Epithelial cell of proximal tubule (primary cell): Measurements from ENCODE around the gene C22orf39. TPM values are rescaled to one million over a fixed set of nuclear protein-coding genes. Genes with fewer than 3 reads are reported as not detected.

Experiments
- DNase-seq: peaks from one replicate; pipeline ENCODE4 v3.0.0-alpha.2; 2011; ENCODE audit warnings: low read depth
- H3K4me3 ChIP-seq: 2 replicates; pipeline ENCODE4 v1.5.1; 2011; ENCODE audit warnings: low read depth, mild to moderate bottlenecking, low read length
- total RNA-seq: library from RNA; depleted of rRNA; stranded (reverse); fragments of >200 nt; gene quantifications from 2 replicates; pipeline ENCODE4 v1.2.3, GENCODE V29; 2015
- TF ChIP-seq, protein P1 (sequence below): conservative IDR thresholded peaks from 2 replicates; pipeline ENCODE4 v1.5.1; 2012; ENCODE audit warnings: low read depth, mild to moderate bottlenecking, low read length

The C22orf39 gene
- total RNA-seq, 1 donor from 2014 or later = 40.3 TPM

DNA sequence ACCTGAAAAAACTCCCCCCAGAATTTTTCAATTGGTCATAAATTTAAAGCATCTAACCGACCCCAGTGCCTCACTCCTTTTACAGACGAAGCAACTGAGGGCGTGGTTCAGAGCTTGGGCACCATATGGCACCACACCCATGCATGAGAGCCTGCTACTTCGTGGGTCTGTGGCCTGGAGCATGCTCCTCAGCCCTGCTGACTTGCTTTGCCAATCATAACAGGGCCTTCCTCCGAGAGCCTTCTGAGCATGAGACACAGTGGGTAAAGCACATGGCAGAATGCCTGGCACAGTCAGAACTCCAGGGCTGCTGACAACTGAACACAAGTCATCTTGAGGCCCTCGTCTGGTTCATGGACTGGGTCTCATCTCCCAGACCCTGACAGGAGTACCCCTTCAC is 49.3 kb downstream of the C22orf39 start:
- no peak for DNase-seq
- no peak overlapping the region for H3K4me3 ChIP-seq
- TF ChIP-seq, protein P1, sequence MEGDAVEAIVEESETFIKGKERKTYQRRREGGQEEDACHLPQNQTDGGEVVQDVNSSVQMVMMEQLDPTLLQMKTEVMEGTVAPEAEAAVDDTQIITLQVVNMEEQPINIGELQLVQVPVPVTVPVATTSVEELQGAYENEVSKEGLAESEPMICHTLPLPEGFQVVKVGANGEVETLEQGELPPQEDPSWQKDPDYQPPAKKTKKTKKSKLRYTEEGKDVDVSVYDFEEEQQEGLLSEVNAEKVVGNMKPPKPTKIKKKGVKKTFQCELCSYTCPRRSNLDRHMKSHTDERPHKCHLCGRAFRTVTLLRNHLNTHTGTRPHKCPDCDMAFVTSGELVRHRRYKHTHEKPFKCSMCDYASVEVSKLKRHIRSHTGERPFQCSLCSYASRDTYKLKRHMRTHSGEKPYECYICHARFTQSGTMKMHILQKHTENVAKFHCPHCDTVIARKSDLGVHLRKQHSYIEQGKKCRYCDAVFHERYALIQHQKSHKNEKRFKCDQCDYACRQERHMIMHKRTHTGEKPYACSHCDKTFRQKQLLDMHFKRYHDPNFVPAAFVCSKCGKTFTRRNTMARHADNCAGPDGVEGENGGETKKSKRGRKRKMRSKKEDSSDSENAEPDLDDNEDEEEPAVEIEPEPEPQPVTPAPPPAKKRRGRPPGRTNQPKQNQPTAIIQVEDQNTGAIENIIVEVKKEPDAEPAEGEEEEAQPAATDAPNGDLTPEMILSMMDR = no peak

DNA sequence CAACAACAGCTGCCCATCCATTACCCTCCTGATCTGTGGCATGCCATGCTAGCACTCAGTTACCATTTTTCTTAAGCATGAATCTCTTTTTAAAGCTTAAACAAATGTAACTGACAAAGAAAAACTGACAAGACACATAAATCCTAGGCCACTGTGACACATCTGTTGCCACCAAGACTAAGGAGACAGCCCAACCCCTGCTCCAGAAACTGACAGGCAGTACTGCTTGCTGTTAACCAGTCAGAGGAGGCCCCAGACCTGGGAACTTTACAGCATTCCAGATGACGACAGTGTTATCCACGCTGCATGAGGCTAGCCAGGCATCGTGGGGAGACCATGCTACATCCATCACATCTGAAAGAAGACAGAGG is 49.8 kb downstream of the C22orf39 start:
- DNase-seq = no peak
- H3K4me3 ChIP-seq = no peak overlapping the region
- TF ChIP-seq, protein P1 = no peak

DNA sequence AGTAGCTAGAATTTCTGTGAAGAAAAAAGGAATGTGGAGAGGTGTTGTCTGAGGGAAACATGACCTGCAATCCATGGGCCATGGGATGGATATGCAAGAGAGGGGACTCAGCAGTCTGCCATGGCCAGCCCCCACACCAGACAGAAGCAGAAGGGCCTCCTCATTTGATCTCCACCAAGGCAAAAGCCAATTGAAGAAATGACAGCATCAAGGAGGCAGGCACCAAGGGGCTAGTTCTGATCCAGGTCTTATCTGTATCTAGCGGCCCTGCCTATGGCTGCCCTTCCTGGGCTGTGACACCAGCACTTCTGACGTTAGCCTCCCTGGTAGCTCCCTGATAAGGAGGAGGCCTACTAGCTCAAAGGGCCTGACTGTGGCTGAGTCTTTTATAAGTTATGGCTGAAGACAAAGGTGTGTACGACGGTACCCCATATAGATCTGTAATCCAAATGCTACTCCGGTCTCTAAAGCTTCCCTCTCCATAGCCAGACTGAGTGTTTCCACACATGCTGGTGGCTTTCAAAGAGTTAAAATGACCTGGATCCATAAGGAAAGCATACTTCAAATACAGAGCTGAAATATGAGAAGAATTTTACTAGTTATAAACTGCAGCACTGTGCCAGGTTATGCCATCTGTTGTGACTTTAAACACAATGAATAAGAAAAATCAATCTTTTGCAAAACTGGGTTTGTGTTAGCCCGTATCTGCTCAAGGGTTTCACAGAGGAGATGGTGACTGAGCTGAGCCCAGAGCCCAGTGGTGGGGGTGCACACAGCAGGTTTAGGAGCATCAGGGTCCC is 50.4 kb downstream of the C22orf39 start:
- TF ChIP-seq, protein P1 = no peak
- no peak overlapping the region for H3K4me3 ChIP-seq

DNA sequence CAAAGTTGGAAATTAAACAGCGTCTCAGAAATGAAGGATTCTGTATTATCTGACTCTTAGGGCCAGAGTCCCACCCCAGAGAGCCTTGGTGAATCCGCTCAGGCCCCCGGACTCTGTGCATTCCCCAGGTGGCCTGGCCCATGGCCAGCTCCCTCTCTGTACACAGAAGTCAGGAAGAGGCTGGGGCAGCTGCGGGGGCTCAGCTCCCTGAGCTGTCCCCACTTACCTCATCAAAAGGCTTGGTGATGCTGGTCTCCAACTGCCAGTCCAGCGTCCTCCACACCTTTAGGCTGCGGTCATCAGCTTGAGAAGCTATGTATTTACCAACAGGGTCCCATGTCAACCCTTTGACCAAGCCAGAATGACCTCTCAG is 51.0 kb downstream of the C22orf39 start:
- H3K4me3 ChIP-seq = no peak overlapping the region
- DNase-seq = no peak
- TF ChIP-seq, protein P1 = no peak

More for the DNA sequence above, 50.4 kb downstream of the C22orf39 start:
- no peak for DNase-seq

DNA sequence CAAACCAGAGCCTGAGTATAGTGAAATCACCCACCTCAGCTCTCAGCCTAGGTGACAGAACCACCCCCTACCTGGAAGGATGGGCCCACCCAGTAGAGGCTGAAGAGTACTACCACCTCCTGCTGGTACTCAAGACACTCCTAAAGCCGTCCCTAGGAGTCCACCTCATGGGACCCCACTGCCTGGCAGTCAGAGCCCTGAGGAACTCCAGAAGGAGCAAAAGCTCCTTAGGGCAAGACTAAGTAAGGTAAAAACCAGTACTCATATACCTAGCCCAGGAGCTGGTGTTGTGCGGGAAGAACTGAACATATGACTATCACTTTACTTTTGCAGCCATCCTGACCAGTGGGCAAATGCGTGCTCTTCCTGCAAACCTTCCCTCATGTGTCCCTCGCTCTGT is 52.2 kb downstream of the C22orf39 start:
- no peak for DNase-seq
- TF ChIP-seq, protein P1 = no peak
- no peak overlapping the region for H3K4me3 ChIP-seq

DNA sequence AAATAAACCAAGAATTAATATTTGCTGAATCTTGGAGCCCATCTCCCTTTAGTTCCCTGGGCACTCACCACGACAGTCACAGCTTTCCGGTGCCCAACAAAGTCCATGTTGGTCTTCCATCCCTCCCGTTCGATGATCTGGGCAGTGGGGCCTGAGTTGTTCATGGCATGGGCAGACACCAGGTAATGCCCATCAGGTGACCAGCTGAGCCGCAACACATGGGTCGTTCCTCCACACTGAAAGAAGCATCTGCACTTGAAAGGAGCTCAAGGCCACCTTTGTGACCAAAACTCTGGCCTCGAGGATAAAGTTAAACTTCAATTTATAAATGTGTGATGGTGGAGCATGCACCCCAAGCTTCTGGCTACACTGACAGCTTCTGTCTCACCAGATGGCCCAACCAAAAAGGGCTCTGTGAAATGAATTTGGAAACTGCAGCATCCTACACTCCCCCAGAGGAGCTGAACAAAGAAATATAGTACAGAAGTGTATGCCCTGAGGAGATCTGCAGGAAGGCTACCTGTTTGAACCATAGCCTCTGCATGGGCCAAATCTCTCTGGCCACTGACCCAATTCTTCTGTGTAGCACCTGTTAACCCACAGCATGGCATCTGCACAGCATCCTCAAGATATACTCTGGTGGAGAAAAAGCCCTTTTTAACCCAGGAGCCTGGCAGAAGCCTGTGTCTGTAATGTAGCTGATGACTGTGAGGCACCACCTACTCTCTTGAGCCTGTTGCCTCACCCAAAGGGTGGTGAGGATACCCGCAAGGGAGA is 53.0 kb downstream of the C22orf39 start:
- TF ChIP-seq, protein P1 = no peak
- DNase-seq = no peak
- H3K4me3 ChIP-seq = no peak overlapping the region
